Glomerular visceral epithelial cell (primary cell): Measurements from ENCODE around the gene RABGAP1L.
"Not testable (repeated sequence)": the region's sequence is repeated elsewhere in the genome, so short reads cannot be mapped to it uniquely, and the experiment has no call there.

Source experiments
- DNase-seq: peaks from one replicate; pipeline ENCODE4 v3.0.0-alpha.2; 2016; ENCODE audit errors: extremely low spot score

Gene RABGAP1L

GRCh38 chr1:174238845-174239501, 79.7 kb downstream of the RABGAP1L start:
- not testable (repeated sequence) for DNase-seq

- no peak for DNase-seq
Measured at GRCh38 chr1:174239541-174239940, 80.2 kb downstream of the RABGAP1L start.

- DNase-seq: no peak
Measured at GRCh38 chr1:174242856-174243255, 83.5 kb downstream of the RABGAP1L start.

GRCh38 chr1:174243451-174244000, 84.2 kb downstream of the RABGAP1L start:
- DNase-seq: no peak

GRCh38 chr1:174244017-174244416, 84.7 kb downstream of the RABGAP1L start:
- no peak for DNase-seq

- DNase-seq: no peak
Measured at GRCh38 chr1:174247472-174247871, 88.2 kb downstream of the RABGAP1L start.

- no peak for DNase-seq
Measured at GRCh38 chr1:174248041-174248440, 88.7 kb downstream of the RABGAP1L start.

GRCh38 chr1:174256386-174256785, 97.1 kb downstream of the RABGAP1L start:
- DNase-seq: not testable (repeated sequence)

- peak; percentile 52 for DNase-seq
Measured at GRCh38 chr1:174258148-174258550, 98.8 kb downstream of the RABGAP1L start.

GRCh38 chr1:174262349-174263241, 103.3 kb downstream of the RABGAP1L start:
- peak; percentile 66 for DNase-seq

GRCh38 chr1:174265282-174265681, 106.0 kb downstream of the RABGAP1L start:
- DNase-seq: no peak

GRCh38 chr1:174266476-174266875, 107.2 kb downstream of the RABGAP1L start:
- no peak for DNase-seq

GRCh38 chr1:174266991-174267612, 107.8 kb downstream of the RABGAP1L start:
- DNase-seq: no peak

GRCh38 chr1:174269989-174270651, 110.8 kb downstream of the RABGAP1L start:
- no peak for DNase-seq

GRCh38 chr1:174273190-174273589, 113.9 kb downstream of the RABGAP1L start:
- DNase-seq: no peak

- DNase-seq: no peak
Measured at GRCh38 chr1:174273776-174274175, 114.5 kb downstream of the RABGAP1L start.

GRCh38 chr1:174274452-174274851, 115.1 kb downstream of the RABGAP1L start:
- DNase-seq: no peak

- no peak for DNase-seq
Measured at GRCh38 chr1:174274884-174275283, 115.6 kb downstream of the RABGAP1L start.

- no peak for DNase-seq
Measured at GRCh38 chr1:174276087-174276486, 116.8 kb downstream of the RABGAP1L start.

- DNase-seq: no peak
Measured at GRCh38 chr1:174284052-174284451, 124.7 kb downstream of the RABGAP1L start.

GRCh38 chr1:174286042-174286441, 126.7 kb downstream of the RABGAP1L start:
- DNase-seq: no peak
